DND-41 (cell line): ENCODE measurements around the gene SGPL1.

Source experiments
- ATAC-seq: fragments of 200-7000 bp; cut with Tn5 transposase; 3 replicates; pipeline ENCODE4 v1.9.1; 2021; ENCODE audit warnings: low read depth; ENCODE audit not compliant: insufficient read depth
- DNase-seq: peaks from one replicate; pipeline ENCODE4 v3.0.0-alpha.2; 2020
- H2AFZ ChIP-seq: 2 replicates; pipeline ENCODE4 v1.6.0; 2012; ENCODE audit warnings: low read depth, low read length
- H3K27ac ChIP-seq: 2 replicates; pipeline ENCODE4 v1.5.1; 2012; ENCODE audit warnings: low read length, inconsistent platforms
- H3K27me3 ChIP-seq: fragments of 200-600 bp; sonication (generic); 2 replicates; pipeline ENCODE4 v1.6.0; 2012; ENCODE audit warnings: low read length, mild to moderate bottlenecking, inconsistent platforms; ENCODE audit not compliant: insufficient read depth, poor library complexity
- H3K36me3 ChIP-seq: 2 replicates; pipeline ENCODE4 v1.5.1; 2012; ENCODE audit warnings: low read length, inconsistent platforms; ENCODE audit not compliant: insufficient read depth
- H3K4me1 ChIP-seq: 2 replicates; pipeline ENCODE4 v1.5.1; 2012; ENCODE audit warnings: mild to moderate bottlenecking, low read length; ENCODE audit not compliant: insufficient read depth
- H3K4me2 ChIP-seq: 2 replicates; pipeline ENCODE4 v1.6.0; 2012; ENCODE audit warnings: mild to moderate bottlenecking, moderate library complexity, low read length, inconsistent platforms; ENCODE audit not compliant: insufficient read depth
- H3K4me3 ChIP-seq, 2 experiments: fragments of 200-600 bp in 1 of 2; shearing (Covaris generic) in 1 of 2; 2 replicates each; pipeline ENCODE4 v1.5.1; 2012 to 2016; ENCODE audit warnings: inconsistent platforms in 2 of 2, low read length in 2 of 2, mild to moderate bottlenecking in 2 of 2, low read depth in 1 of 2, moderate library complexity in 1 of 2
- H3K79me2 ChIP-seq: 2 replicates; pipeline ENCODE4 v1.6.0; 2012; ENCODE audit warnings: low read length, inconsistent platforms; ENCODE audit not compliant: insufficient read depth
- H3K9ac ChIP-seq: 2 replicates; pipeline ENCODE4 v1.6.0; 2012; ENCODE audit warnings: low read depth, mild to moderate bottlenecking, inconsistent platforms, low read length, moderate library complexity
- H3K9me3 ChIP-seq: 2 replicates; pipeline ENCODE4 v1.5.1; 2012; ENCODE audit warnings: low read length, moderate library complexity, mild to moderate bottlenecking, inconsistent platforms; ENCODE audit not compliant: insufficient read depth, severe bottlenecking
- H4K20me1 ChIP-seq: 2 replicates; pipeline ENCODE4 v1.6.0; 2012; ENCODE audit warnings: low read length; ENCODE audit not compliant: insufficient read depth
- CTCF ChIP-seq: IDR thresholded peaks from 2 replicates; pipeline ENCODE4 v1.5.1; 2012; ENCODE audit warnings: borderline replicate concordance, low read length, moderate library complexity, mild to moderate bottlenecking; ENCODE audit not compliant: poor library complexity, severe bottlenecking; ENCODE audit errors: extremely low read depth
- EZH2 ChIP-seq: IDR thresholded peaks from 3 replicates; pipeline ENCODE4 v1.6.1; 2012; ENCODE audit warnings: borderline replicate concordance, low read depth, mild to moderate bottlenecking, moderate library complexity, low read length, inconsistent platforms; ENCODE audit not compliant: severe bottlenecking

Gene SGPL1

GRCh38 chr10:70816220-70816894 is 609 bp downstream of the SGPL1 start:
- TF ChIP-seq EZH2 (no peak), CTCF (no peak)
- peak overlapping the region; percentile 97 for H3K4me2 ChIP-seq
- H3K9ac ChIP-seq: peak overlapping the region; percentile 69
- H3K36me3 ChIP-seq: peaks cover 23% of the 10 kb centered on the region; the same call in 1 of the 2 replicates
- ATAC-seq (peak; percentile 58), DNase-seq (peak; percentile 47)
- no peaks in the 10 kb centered on the region for H3K27me3 ChIP-seq
- peak overlapping the region; percentile 69 for H3K27ac ChIP-seq
- H3K4me3 ChIP-seq: peak overlapping the region; percentile 77 to 94
- 0 out of 2 replicates have a peak, but pooled peaks cover under 1% of the 10 kb centered on the region for H4K20me1 ChIP-seq
- H3K79me2 ChIP-seq: peaks cover 13% of the 10 kb centered on the region
- peak overlapping the region; percentile 91 for H2AFZ ChIP-seq
- H3K9me3 ChIP-seq: no peaks in the 10 kb centered on the region
- H3K4me1 ChIP-seq: peaks cover 25% of the 10 kb centered on the region

GRCh38 chr10:70820976-70821750 is 5.4 kb downstream of the SGPL1 start:
- Histone ChIP-seq H3K27me3 (no peaks in the 10 kb centered on the region), H3K79me2 (peaks cover 21% of the 10 kb centered on the region), H3K4me1 (peaks cover 16% of the 10 kb centered on the region), H4K20me1 (peaks cover 5% of the 10 kb centered on the region; the same call in 1 of the 2 replicates), H2AFZ (no peak overlapping the region), H3K4me3 (no peak overlapping the region), H3K9ac (no peak overlapping the region), H3K36me3 (peaks cover 38% of the 10 kb centered on the region; the same call in 1 of the 2 replicates), H3K27ac (no peak overlapping the region), H3K4me2 (no peak overlapping the region), H3K9me3 (no peaks in the 10 kb centered on the region)
- no peak for ATAC-seq
- TF ChIP-seq EZH2 (no peak), CTCF (peak; percentile 35)
- no peak for DNase-seq

- Histone ChIP-seq H3K4me1 (peaks cover 5% of the 10 kb centered on the region), H3K27ac (no peak overlapping the region), H3K27me3 (no peaks in the 10 kb centered on the region), H3K79me2 (peaks cover 13% of the 10 kb centered on the region), H3K9ac (no peak overlapping the region), H3K36me3 (peaks cover 45% of the 10 kb centered on the region; the same call in 1 of the 2 replicates), H3K4me2 (no peak overlapping the region), H3K4me3 (no peak overlapping the region), H3K9me3 (no peaks in the 10 kb centered on the region), H2AFZ (no peak overlapping the region), H4K20me1 (peaks cover 5% of the 10 kb centered on the region; the same call in 1 of the 2 replicates)
- no peak for TF ChIP-seq CTCF
- no peak for TF ChIP-seq EZH2
- ATAC-seq (no peak), DNase-seq (no peak)
Measured at GRCh38 chr10:70822076-70822820, 6.5 kb downstream of the SGPL1 start.
